HG03196 (cell line): ENCODE results near the gene SLC49A4.
"Not testable (repeated sequence)": the region's sequence is repeated elsewhere in the genome, so short reads cannot be mapped to it uniquely, and the experiment has no call there.

ENCODE experiments used
- ATAC-seq: cut with Tn5 transposase; IDR thresholded peaks from one replicate; pipeline ENCODE4 v1.9.1; 2021; ENCODE audit not compliant: unreplicated experiment

Gene SLC49A4, protein sequence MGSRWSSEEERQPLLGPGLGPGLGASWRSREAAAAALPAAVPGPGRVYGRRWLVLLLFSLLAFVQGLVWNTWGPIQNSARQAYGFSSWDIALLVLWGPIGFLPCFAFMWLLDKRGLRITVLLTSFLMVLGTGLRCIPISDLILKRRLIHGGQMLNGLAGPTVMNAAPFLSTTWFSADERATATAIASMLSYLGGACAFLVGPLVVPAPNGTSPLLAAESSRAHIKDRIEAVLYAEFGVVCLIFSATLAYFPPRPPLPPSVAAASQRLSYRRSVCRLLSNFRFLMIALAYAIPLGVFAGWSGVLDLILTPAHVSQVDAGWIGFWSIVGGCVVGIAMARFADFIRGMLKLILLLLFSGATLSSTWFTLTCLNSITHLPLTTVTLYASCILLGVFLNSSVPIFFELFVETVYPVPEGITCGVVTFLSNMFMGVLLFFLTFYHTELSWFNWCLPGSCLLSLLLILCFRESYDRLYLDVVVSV

DNA sequence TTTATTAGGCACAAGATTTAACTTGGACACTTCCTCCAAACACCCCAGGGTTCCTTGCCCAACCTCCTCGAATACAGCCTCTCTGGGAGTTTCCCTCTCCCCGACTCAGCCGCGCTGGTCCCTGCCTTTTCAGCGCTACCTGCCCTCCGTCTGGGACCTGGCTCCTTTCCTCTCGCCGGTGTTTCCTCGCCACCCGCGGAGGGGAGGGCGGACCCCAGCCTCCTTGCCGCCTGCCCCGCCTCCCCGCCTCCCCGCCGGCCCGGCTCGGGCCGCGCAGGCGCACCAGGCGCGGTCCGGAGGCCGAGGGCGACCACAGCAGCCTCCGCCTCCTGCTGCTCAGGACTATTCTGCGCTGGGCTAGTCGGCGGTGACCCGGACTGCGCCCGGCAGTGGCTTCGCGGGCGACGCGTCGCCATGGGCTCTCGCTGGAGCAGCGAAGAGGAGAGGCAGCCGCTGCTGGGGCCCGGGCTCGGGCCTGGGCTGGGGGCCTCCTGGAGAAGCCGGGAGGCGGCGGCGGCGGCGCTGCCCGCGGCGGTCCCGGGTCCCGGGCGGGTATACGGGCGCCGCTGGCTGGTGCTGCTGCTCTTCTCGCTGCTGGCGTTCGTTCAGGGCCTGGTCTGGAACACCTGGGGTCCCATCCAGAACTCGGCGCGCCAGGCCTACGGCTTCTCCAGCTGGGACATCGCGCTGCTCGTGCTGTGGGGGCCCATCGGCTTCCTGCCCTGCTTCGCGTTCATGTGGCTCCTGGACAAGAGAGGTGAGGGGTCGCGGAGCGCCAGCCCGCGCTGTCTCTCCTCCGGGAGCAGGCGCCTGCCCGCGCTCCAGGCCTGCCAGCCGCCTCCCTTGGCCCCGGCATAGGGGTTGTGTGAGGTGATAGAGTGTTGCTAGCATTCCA is at the start of gene SLC49A4:
Gene SLC49A4 (plus strand): TSS at position 291 of the 895 bp plus-strand sequence. CDS start 124 bp downstream, at position 415.
- ATAC-seq = peak; percentile 70

DNA sequence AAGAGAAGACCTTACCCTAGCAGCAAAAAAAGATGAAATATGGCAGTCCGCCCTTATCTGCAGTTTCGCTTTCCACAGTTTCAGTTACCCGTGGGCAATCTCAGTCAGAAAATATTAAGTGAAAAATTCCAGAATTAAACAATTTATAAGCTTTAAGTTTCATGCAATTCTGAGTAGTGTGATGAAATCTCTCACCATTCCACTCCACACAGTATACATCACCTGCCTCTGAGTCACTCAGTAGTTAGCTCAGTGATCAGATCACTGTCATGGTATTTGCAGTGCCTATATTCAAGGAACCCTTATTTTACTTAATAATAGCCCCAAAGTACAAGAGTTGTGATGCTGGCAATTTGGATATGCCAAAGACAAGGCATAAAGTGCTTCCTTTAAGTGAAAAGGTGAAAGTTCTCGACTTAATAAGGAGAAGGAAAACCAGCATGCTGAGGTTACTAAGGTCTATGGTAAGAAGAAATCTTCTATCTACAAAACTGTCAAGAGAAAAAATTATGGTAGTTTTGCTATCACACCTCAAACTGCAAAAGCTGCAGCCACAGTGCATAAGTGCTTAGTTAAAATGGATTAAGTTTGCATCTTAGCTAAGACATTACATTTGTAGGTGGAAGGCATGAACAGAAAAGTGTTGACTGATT is 49.4 kb upstream of the SLC49A4 start:
- no peak for ATAC-seq

- not testable (repeated sequence) for ATAC-seq
Observed at GRCh38 chr3:122747295-122747694, 47.6 kb upstream of the SLC49A4 start.

- no peak for ATAC-seq
Observed at GRCh38 chr3:122748347-122748746, 46.5 kb upstream of the SLC49A4 start.

GRCh38 chr3:122754929-122755328 is 39.9 kb upstream of the SLC49A4 start:
- ATAC-seq = no peak

- no peak for ATAC-seq
Observed at GRCh38 chr3:122755491-122755890, 39.4 kb upstream of the SLC49A4 start.

DNA sequence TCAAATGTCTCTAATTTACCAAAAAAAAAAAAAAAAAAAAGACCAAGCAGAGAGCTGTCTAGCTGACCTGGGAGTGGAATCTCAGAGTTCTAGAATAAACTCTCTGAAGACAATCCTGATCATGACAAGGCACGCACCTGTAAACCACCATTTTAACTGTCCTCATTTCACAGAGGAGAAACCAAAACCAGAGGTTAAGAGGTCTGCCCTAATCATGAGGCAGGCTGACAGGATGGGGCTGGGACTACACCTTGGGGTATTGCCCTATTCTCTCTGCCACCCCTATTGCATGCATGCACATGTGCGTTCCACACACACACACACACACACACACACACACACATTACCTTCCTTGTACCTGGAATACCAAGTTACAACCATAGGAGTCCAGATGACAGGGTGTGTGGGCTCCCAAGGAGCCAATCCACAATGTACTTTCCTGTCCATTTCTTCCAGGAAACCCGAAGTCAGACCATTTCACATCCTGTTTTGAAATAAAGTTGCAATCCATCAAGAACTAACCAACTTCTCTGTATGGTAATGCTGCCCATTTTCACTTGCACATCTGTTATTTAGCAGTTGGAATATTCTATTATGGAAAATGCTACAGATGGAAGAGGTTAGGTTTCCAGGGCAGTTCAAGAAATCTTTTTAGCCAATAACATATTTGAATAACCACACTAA is 35.9 kb upstream of the SLC49A4 start:
- no peak for ATAC-seq

DNA sequence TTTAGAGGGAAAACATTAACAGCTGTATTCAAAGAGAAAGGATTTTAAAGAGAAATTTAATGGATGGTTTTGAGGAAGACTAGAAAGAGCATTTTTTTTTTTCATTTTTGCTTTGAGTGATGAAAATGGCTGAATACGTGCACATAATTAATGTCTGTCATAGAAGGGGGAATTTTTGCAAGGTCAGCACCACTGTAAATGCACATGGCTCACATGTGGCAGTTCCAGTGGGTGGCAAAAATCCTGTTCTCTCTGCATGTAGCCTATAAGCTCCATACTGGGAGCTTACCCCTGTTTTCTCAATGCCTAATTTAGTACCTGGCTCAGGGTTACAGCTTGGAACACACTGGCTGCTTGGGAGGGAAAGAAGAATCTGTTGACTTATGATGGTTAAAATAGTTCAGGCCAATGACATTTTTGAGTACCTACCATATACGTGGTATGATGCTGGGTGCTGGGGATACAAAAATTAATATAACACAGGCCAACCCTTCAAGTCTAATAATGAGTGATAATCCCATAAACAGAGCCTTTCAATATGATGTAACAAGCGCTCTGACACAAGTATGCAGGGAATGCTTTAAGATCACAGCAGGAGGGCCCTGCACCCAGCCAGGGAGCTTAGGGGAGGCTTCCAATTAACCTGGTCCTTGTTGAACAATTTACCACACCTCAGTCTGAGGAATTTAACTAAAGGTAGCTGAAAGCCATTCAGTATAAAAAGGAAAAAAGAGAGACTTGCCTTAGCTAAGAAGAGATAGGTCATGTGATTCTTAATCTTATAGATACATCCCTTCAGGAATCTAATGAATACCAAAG is 34.2 kb upstream of the SLC49A4 start:
- ATAC-seq = no peak

DNA sequence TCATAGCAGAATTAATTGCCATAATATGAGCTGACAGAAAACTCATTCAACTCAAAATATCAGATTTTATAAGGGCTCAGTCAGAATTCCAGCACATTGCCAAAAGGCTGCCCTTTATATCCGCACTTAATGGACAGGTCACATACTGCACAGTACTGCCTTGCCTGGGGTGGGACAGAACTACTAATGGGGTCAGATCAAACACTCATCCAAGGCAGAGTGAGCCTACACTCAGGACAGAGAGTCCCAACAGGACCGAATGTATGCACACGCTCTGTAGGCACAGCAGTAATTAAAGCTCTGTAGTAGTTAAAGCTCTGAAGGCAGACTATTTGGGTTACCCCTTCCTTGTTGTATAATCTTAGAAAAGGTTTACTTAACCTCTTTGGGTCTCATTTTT is 28.4 kb upstream of the SLC49A4 start:
- ATAC-seq = no peak

DNA sequence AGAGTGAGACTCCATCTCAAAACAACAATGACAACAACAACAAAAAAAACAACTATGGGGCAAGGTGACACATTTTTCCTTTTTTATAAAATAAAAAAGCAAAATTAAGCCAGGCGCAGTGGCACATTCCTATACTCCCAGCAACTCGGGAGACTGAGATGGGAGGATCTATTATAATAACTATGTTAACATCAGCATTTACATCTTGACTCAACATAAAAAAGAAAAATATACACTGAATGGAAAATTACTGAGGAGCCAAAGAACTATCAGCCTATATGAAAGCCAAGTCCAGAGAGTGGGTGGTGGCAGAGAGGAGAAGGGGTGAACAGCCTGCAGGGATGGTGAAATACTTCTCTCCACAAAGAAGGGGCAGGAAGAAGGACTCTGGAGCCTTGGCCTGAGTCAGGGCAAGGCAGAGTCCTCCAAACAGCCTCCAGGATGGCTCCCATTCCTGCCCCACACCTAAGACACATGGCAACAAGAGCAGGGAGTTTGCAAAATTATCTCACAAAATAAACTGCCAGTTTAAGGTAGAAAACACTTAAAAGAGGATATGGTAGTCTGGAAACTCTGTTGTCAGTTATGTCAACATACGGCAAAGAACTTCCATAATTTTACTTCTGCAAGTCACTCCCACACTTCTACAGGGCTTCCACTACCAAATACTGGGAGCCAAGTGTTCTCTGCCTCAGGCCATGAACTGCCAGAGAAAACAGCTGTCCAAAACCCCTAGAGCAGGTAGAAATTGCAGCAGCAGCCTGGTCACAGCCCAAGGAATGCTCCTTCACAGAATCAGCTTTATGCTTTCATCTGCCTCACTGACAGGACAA is 27.1 kb upstream of the SLC49A4 start:
- no peak for ATAC-seq

DNA sequence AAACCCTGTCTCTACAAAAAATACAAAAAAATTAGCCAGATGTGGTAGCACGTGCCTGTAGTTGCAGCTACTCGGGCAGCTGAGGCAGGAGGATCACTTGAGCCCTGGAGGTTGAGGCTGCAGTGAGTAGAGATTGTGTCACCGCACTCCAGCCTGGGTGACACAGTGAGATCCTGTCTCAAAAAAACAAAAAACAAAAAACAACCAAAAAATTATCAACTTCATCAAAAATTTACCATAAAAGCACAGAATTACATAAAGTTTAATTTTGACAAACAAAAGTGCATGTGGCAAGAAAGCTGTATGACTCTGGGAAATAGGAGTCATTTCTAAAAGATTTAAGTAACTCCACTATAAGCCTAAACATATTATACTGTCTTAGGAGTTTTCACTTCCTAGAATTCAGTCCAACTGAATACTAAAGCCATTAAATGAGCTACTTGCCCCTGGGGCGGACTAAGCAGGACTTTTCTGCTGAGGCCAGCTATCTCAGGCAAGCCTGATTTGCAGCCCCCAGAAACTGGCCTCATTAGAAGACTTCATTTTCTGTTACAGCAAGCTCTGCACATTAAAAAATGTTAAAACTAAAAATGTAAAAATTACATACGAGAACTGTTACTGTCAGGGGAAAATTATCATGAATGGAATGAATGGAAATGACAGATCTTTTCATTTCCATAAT is 24.2 kb upstream of the SLC49A4 start:
- ATAC-seq = no peak

GRCh38 chr3:122772827-122773226 is 22.0 kb upstream of the SLC49A4 start:
- no peak for ATAC-seq

- ATAC-seq = no peak
Observed at GRCh38 chr3:122773944-122774509, 20.8 kb upstream of the SLC49A4 start.

- ATAC-seq = no peak
Observed at GRCh38 chr3:122774564-122774963, 20.3 kb upstream of the SLC49A4 start.

DNA sequence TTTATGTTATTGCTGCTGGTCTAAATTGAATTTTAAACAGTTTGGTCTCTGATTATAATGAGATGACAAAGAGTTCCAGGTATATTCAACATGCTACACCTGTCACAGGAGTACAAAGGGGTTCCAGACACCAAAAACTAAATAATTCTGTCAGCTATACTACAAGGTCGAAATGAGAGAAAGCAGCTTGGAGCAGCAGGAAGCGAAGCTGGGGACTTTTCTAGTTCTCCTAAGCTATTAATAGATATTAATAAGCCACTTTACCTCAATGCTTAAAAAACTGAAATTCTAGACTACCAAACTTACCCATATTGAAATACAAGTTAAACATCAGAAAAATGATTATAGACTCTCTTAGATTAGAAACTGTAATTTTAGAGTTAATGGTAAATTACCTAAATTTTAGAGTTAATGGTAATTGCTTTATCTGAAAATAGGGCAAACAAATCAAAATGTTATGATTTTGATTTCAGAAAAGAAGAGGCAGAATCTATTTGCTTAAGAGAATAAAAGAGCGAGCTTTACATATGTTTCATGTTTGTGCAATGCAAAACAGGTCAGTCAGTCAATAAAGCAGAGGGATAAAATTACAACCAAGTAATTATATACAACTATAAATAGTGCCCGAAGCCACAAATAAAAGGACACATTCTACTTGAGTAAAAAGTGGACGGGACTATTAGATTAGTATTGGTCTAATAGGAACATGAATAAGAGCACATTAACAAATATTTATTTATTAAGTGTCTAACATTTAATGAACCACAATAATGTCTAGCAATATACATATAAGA is 18.0 kb upstream of the SLC49A4 start:
- ATAC-seq = no peak

- ATAC-seq = no peak
Observed at GRCh38 chr3:122777563-122777962, 17.3 kb upstream of the SLC49A4 start.

- ATAC-seq = no peak
Observed at GRCh38 chr3:122782804-122783203, 12.1 kb upstream of the SLC49A4 start.
